ENCODE measurements around the gene PDCD1. TPM values are rescaled to one million over a fixed set of nuclear protein-coding genes. Genes with fewer than 3 reads are reported as not detected.
A peak's percentile ranks its signal among the peaks of the same experiment; 100 is the strongest.

The PDCD1 gene
- total and polyA plus RNA-seq, 10 of the 15 experiments (the other 5 are each of a cell fraction or from before 2014, with no cell fraction given), result 0.62 to 6.4 (median 2.9) TPM; not detected in 2

GRCh38 chr2:241842620-241843211 lies 16.0 kb downstream of the PDCD1 start:
- no peaks in the 10 kb centered on the region; a peak in 1 of 4 replicates for H3K27me3 ChIP-seq (replicated peaks in 1 of 2; ENCODE audit: control insufficient read depth in 2 of 2, insufficient read depth in 2 of 2, low read length in 1 of 2)
- no peaks in the 10 kb centered on the region for H3K9me3 ChIP-seq (replicated peaks; ENCODE audit: control insufficient read depth, insufficient read depth, low read length)
- H3K9ac ChIP-seq (ENCODE audit: control insufficient read depth, insufficient read depth, low read length), result peak overlapping the region; percentile 44
- peak overlapping the region; percentile 89 for H2AFZ ChIP-seq (ENCODE audit: control insufficient read depth, low read depth, low read length)
- ChIA-PET POLR2A (no interaction called here), SMC1A (ENCODE audit: uncharacterized antibody, unreplicated experiment) (no interaction called here), CTCF (no interaction called here), RAD21 (ENCODE audit: unreplicated experiment) (interaction anchor here (1.5 kb wide), 1 partner anchor 80 kb away, joined by 3 read pairs; no protein-coding TSS in a partner anchor)
- no peaks in the 10 kb centered on the region for H3K79me2 ChIP-seq (ENCODE audit: control insufficient read depth, insufficient read depth, low read length)
- no TSS peak for BruUV-seq (replicated peaks)
- H3K4me3 ChIP-seq, result peak overlapping the region; percentile 43; the same call in 1 of the 2 replicates
- in situ Hi-C loops (cut with MboI) (no loop called here), intact Hi-C loops (cut with micrococcal nuclease; ENCODE audit: unreplicated experiment) (loop anchor here (5.0 to 10.0 kb wide), 2 partner anchors 40 to 108 kb away; partner anchors contain the start of gene D2HGDH)
- no peaks in the 10 kb centered on the region for H3K36me3 ChIP-seq (ENCODE audit: control insufficient read depth in 2 of 2, insufficient read depth in 2 of 2, low read length in 1 of 2)
- H3K4me2 ChIP-seq (ENCODE audit: control insufficient read depth, insufficient read depth), result peak overlapping the region; percentile 96
- peaks cover 23% of the 10 kb centered on the region for H3K4me1 ChIP-seq (ENCODE audit: control insufficient read depth, insufficient read depth, low read length)
- DNase-seq (ENCODE audit: low read depth, low spot score) (no peak), FAIRE-seq (peak; percentile 7), ATAC-seq (peak; percentile 80)
- no peaks in the 10 kb centered on the region for H4K20me1 ChIP-seq (ENCODE audit: control insufficient read depth, insufficient read depth)
- WGBS (ENCODE audit: insufficient coverage, insufficient replicate concordance, low lambda C conversion rate, missing lambda C conversion rate), result 3% methylated on average over 29 of the region's 29 CpGs
- H3K27ac ChIP-seq (ENCODE audit: control insufficient read depth, insufficient read depth), result peak overlapping the region; percentile 58; the same call in 1 of the 2 replicates
- TF ChIP-seq SMARCA5 (IDR thresholded peaks at IDR 0.05) (peak; percentile 39; the same call in 1 of the 2 replicates), NFYA (IDR thresholded peaks at IDR 0.05; ENCODE audit: borderline replicate concordance, low read depth, low read length) (no peak), POLR2A (IDR thresholded peaks at IDR 0.05; ENCODE audit: low read depth, low read length) (peak; percentile 40; the same call in 1 of the 2 replicates), PAX5 (IDR thresholded peaks at IDR 0.05; ENCODE audit: borderline replicate concordance, low read depth, low read length) (peak; percentile 67), NR2C1 (IDR thresholded peaks at IDR 0.05) (peak; percentile 39), ZNF217 (IDR thresholded peaks at IDR 0.05) (peak; percentile 50; the same call in 1 of the 2 replicates), ASH2L (IDR thresholded peaks at IDR 0.05; ENCODE audit: borderline replicate concordance, low read depth) (peak; percentile 30; the same call in 1 of the 2 replicates), DPF2 (IDR thresholded peaks at IDR 0.05) (peak; percentile 57), HCFC1 (IDR thresholded peaks at IDR 0.05; ENCODE audit: low read length) (no peak), RBBP5 (conservative IDR thresholded peaks at IDR 0.05) (no peak), CBFB (IDR thresholded peaks at IDR 0.05; ENCODE audit: low read depth) (peak; percentile 27; the same call in 1 of the 2 replicates), NFXL1 (IDR thresholded peaks at IDR 0.05; ENCODE audit: borderline replicate concordance) (no peak), SP1 (IDR thresholded peaks at IDR 0.05; ENCODE audit: low read depth, low read length) (peak; percentile 11), KDM1A (IDR thresholded peaks at IDR 0.05; ENCODE audit: borderline replicate concordance) (no peak), CREM (IDR thresholded peaks at IDR 0.05; ENCODE audit: low read depth) (0 out of 2 replicates have a peak, but pooled peaks have one; percentile 35), CREB1 (IDR thresholded peaks at IDR 0.05; ENCODE audit: low read depth) (peak; percentile 21; the same call in 1 of the 2 replicates)
- TF ChIP-seq, protein P1, sequence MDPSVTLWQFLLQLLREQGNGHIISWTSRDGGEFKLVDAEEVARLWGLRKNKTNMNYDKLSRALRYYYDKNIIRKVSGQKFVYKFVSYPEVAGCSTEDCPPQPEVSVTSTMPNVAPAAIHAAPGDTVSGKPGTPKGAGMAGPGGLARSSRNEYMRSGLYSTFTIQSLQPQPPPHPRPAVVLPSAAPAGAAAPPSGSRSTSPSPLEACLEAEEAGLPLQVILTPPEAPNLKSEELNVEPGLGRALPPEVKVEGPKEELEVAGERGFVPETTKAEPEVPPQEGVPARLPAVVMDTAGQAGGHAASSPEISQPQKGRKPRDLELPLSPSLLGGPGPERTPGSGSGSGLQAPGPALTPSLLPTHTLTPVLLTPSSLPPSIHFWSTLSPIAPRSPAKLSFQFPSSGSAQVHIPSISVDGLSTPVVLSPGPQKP (IDR thresholded peaks at IDR 0.05; ENCODE audit: low read depth, low read length), result 0 out of 2 replicates have a peak, but pooled peaks have one; percentile 48
- TF ChIP-seq, protein P2, sequence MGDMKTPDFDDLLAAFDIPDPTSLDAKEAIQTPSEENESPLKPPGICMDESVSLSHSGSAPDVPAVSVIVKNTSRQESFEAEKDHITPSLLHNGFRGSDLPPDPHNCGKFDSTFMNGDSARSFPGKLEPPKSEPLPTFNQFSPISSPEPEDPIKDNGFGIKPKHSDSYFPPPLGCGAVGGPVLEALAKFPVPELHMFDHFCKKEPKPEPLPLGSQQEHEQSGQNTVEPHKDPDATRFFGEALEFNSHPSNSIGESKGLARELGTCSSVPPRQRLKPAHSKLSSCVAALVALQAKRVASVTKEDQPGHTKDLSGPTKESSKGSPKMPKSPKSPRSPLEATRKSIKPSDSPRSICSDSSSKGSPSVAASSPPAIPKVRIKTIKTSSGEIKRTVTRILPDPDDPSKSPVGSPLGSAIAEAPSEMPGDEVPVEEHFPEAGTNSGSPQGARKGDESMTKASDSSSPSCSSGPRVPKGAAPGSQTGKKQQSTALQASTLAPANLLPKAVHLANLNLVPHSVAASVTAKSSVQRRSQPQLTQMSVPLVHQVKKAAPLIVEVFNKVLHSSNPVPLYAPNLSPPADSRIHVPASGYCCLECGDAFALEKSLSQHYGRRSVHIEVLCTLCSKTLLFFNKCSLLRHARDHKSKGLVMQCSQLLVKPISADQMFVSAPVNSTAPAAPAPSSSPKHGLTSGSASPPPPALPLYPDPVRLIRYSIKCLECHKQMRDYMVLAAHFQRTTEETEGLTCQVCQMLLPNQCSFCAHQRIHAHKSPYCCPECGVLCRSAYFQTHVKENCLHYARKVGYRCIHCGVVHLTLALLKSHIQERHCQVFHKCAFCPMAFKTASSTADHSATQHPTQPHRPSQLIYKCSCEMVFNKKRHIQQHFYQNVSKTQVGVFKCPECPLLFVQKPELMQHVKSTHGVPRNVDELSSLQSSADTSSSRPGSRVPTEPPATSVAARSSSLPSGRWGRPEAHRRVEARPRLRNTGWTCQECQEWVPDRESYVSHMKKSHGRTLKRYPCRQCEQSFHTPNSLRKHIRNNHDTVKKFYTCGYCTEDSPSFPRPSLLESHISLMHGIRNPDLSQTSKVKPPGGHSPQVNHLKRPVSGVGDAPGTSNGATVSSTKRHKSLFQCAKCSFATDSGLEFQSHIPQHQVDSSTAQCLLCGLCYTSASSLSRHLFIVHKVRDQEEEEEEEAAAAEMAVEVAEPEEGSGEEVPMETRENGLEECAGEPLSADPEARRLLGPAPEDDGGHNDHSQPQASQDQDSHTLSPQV (IDR thresholded peaks at IDR 0.05), result 0 out of 2 replicates have a peak, but pooled peaks have one; percentile 38
- TF ChIP-seq, protein P3, sequence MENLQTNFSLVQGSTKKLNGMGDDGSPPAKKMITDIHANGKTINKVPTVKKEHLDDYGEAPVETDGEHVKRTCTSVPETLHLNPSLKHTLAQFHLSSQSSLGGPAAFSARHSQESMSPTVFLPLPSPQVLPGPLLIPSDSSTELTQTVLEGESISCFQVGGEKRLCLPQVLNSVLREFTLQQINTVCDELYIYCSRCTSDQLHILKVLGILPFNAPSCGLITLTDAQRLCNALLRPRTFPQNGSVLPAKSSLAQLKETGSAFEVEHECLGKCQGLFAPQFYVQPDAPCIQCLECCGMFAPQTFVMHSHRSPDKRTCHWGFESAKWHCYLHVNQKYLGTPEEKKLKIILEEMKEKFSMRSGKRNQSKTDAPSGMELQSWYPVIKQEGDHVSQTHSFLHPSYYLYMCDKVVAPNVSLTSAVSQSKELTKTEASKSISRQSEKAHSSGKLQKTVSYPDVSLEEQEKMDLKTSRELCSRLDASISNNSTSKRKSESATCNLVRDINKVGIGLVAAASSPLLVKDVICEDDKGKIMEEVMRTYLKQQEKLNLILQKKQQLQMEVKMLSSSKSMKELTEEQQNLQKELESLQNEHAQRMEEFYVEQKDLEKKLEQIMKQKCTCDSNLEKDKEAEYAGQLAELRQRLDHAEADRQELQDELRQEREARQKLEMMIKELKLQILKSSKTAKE (IDR thresholded peaks at IDR 0.05; ENCODE audit: low read depth, poor library complexity, severe bottlenecking), result no peak
